Breast epithelium (tissue), 3 donors: ENCODE measurements around the gene DNAJC9.

Source experiments
- POLR2A ChIP-seq: fragments of 450-650 bp; IDR thresholded peaks from one replicate; pipeline ENCODE4 v1.6.1; 2016; ENCODE audit warnings: antibody characterized with exemption, mild to moderate bottlenecking, moderate library complexity
- POLR2AphosphoS5 ChIP-seq, 3 donors: sonication (generic); formaldehyde crosslinking; IDR thresholded peaks; one replicate each; pipeline ENCODE4 v1.6.1; 2017; ENCODE audit warnings: antibody characterized with exemption in 3 of 3
- TF ChIP-seq, protein P1 (sequence below), 3 donors: fragments of 450-650 bp; IDR thresholded peaks; one replicate each; pipeline ENCODE4 v1.5.1; 2016 to 2017; ENCODE audit warnings: antibody characterized with exemption in 3 of 3, mild to moderate bottlenecking in 3 of 3, moderate library complexity in 3 of 3

- TF ChIP-seq, protein P1, sequence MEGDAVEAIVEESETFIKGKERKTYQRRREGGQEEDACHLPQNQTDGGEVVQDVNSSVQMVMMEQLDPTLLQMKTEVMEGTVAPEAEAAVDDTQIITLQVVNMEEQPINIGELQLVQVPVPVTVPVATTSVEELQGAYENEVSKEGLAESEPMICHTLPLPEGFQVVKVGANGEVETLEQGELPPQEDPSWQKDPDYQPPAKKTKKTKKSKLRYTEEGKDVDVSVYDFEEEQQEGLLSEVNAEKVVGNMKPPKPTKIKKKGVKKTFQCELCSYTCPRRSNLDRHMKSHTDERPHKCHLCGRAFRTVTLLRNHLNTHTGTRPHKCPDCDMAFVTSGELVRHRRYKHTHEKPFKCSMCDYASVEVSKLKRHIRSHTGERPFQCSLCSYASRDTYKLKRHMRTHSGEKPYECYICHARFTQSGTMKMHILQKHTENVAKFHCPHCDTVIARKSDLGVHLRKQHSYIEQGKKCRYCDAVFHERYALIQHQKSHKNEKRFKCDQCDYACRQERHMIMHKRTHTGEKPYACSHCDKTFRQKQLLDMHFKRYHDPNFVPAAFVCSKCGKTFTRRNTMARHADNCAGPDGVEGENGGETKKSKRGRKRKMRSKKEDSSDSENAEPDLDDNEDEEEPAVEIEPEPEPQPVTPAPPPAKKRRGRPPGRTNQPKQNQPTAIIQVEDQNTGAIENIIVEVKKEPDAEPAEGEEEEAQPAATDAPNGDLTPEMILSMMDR (IDR thresholded peaks at IDR 0.05): no peak
- TF ChIP-seq POLR2AphosphoS5 (IDR thresholded peaks at IDR 0.05) (no peak), POLR2A (no peak)
These were observed 15.2 kb upstream of the DNAJC9 start for GRCh38 chr10:73262105-73262730.
